H9 (cell line): Measurements from ENCODE around the gene GSTT2. TPM values are rescaled to one million over a fixed set of nuclear protein-coding genes. Genes with fewer than 3 reads are reported as not detected.

Source experiments
- DNase-seq: peaks from one replicate; pipeline ENCODE4 v3.0.0-alpha.2; 2017
- H2AFZ ChIP-seq: one replicate; pipeline ENCODE4 v1.6.1; 2013; ENCODE audit warnings: mild to moderate bottlenecking, low read length, control low read depth, moderate library complexity
- H2AK5ac ChIP-seq: 2 replicates; pipeline ENCODE4 v1.6.1; 2013; ENCODE audit warnings: low read length, control low read depth, mixed read lengths; ENCODE audit not compliant: insufficient read length
- H2BK120ac ChIP-seq: one replicate; pipeline ENCODE4 v1.6.1; 2013; ENCODE audit warnings: low read depth, mild to moderate bottlenecking, low read length, control low read depth, inconsistent platforms; ENCODE audit not compliant: poor library complexity, severe bottlenecking
- H2BK12ac ChIP-seq: 2 replicates; pipeline ENCODE4 v1.6.1; 2013; ENCODE audit warnings: low read length, control low read depth, mixed read lengths, low read depth; ENCODE audit not compliant: insufficient read length
- H2BK15ac ChIP-seq: 2 replicates; pipeline ENCODE4 v1.6.1; 2013; ENCODE audit warnings: low read depth, low read length, control low read depth
- H2BK20ac ChIP-seq: one replicate; pipeline ENCODE4 v1.6.1; 2013; ENCODE audit warnings: low read depth, mild to moderate bottlenecking, low read length, control low read depth, inconsistent platforms; ENCODE audit not compliant: poor library complexity, severe bottlenecking
- H2BK5ac ChIP-seq: 2 replicates; pipeline ENCODE4 v1.6.1; 2013; ENCODE audit warnings: low read length, control low read depth, mixed read lengths; ENCODE audit not compliant: insufficient read length
- H3K14ac ChIP-seq: 2 replicates; pipeline ENCODE4 v1.6.1; 2013; ENCODE audit warnings: low read length, control low read depth; ENCODE audit not compliant: insufficient read depth
- H3K18ac ChIP-seq: 2 replicates; pipeline ENCODE4 v1.6.1; 2013; ENCODE audit warnings: low read depth, mild to moderate bottlenecking, mixed read lengths, low read length, control low read depth; ENCODE audit not compliant: insufficient read length
- H3K23ac ChIP-seq: 2 replicates; pipeline ENCODE4 v1.6.1; 2013; ENCODE audit warnings: low read length, control low read depth, mixed read lengths, low read depth; ENCODE audit not compliant: insufficient read length
- H3K23me2 ChIP-seq: 2 replicates; pipeline ENCODE4 v1.6.1; 2013; ENCODE audit warnings: low read depth, mild to moderate bottlenecking, mixed read lengths, low read length, control low read depth; ENCODE audit not compliant: insufficient read length, poor library complexity, severe bottlenecking
- H3K27ac ChIP-seq: 2 replicates; pipeline ENCODE4 v1.5.1; 2013; ENCODE audit warnings: low read length, control low read depth, mixed read lengths, low read depth; ENCODE audit not compliant: insufficient read length
- H3K27me3 ChIP-seq: 2 replicates; pipeline ENCODE4 v1.6.1; 2013; ENCODE audit warnings: low read length, control low read depth, inconsistent platforms; ENCODE audit not compliant: insufficient read depth
- H3K4ac ChIP-seq: 2 replicates; pipeline ENCODE4 v1.6.1; 2013; ENCODE audit warnings: low read depth, mild to moderate bottlenecking, control low read depth, inconsistent platforms, low read length, moderate library complexity
- H3K4me1 ChIP-seq: 2 replicates; pipeline ENCODE4 v1.6.1; 2013; ENCODE audit warnings: low read length, control low read depth, inconsistent platforms; ENCODE audit not compliant: insufficient read depth
- H3K4me2 ChIP-seq: 2 replicates; pipeline ENCODE4 v1.6.1; 2013; ENCODE audit warnings: low read length, control low read depth, mixed read lengths; ENCODE audit not compliant: insufficient read length, insufficient read depth
- H3K56ac ChIP-seq: 2 replicates; pipeline ENCODE4 v1.6.1; 2013; ENCODE audit warnings: low read depth, mild to moderate bottlenecking, mixed read lengths, low read length, control low read depth; ENCODE audit not compliant: insufficient read length
- H3K79me1 ChIP-seq: 2 replicates; pipeline ENCODE4 v1.6.1; 2013; ENCODE audit warnings: low read depth, mild to moderate bottlenecking, moderate library complexity, low read length, control low read depth, inconsistent platforms; ENCODE audit not compliant: insufficient read depth, poor library complexity, severe bottlenecking
- H3K79me2 ChIP-seq: 2 replicates; pipeline ENCODE4 v1.6.1; 2013; ENCODE audit warnings: low read length, control low read depth, inconsistent platforms; ENCODE audit not compliant: insufficient read depth
- H3K9ac ChIP-seq: 2 replicates; pipeline ENCODE4 v1.6.1; 2013; ENCODE audit warnings: low read length, control low read depth, mixed read lengths; ENCODE audit not compliant: insufficient read length; ENCODE audit errors: extremely low read depth
- H3K9me3 ChIP-seq: one replicate; pipeline ENCODE4 v1.6.1; 2013; ENCODE audit warnings: low read depth, low read length, inconsistent platforms; ENCODE audit not compliant: control insufficient read depth
- H3T11ph ChIP-seq: one replicate; pipeline ENCODE4 v1.6.1; 2013; ENCODE audit warnings: mild to moderate bottlenecking, low read length, control low read depth, inconsistent platforms
- H4K20me1 ChIP-seq: one replicate; pipeline ENCODE4 v1.6.1; 2013; ENCODE audit not compliant: control insufficient read depth, insufficient read length, insufficient read depth
- H4K5ac ChIP-seq: 2 replicates; pipeline ENCODE4 v1.6.1; 2013; ENCODE audit warnings: low read depth, mild to moderate bottlenecking, mixed read lengths, low read length, control low read depth; ENCODE audit not compliant: insufficient read length
- H4K8ac ChIP-seq: replicated peaks from 2 replicates; pipeline ENCODE4 v1.6.1; 2013; ENCODE audit warnings: low read length, control low read depth, mixed read lengths, low read depth; ENCODE audit not compliant: insufficient read length
- H4K91ac ChIP-seq: 2 replicates; pipeline ENCODE4 v1.6.1; 2013; ENCODE audit warnings: low read depth, mild to moderate bottlenecking, moderate library complexity, mixed read lengths, low read length, control low read depth; ENCODE audit not compliant: insufficient read length
- H3K27ac Mint-ChIP-seq, 3 experiments: 2 replicates in 2 of 3; 3 replicates in 1 of 3; pipeline ENCODE4 v1.8.0; 2020 to 2021; ENCODE audit warnings: mixed read lengths in 3 of 3, mild to moderate bottlenecking in 1 of 3, moderate library complexity in 1 of 3
- H3K27me3 Mint-ChIP-seq: 2 replicates; pipeline ENCODE4 v1.8.0; 2021; ENCODE audit warnings: low read depth, mild to moderate bottlenecking, moderate library complexity, mixed read lengths
- H3K36me3 Mint-ChIP-seq, 3 experiments: 2 replicates in 2 of 3; 3 replicates in 1 of 3; pipeline ENCODE4 v1.8.0; 2020 to 2021; ENCODE audit warnings: low read depth in 3 of 3, mixed read lengths in 3 of 3; ENCODE audit not compliant: insufficient read depth in 1 of 3
- H3K4me1 Mint-ChIP-seq, 2 experiments: 2 replicates each; pipeline ENCODE4 v1.8.0; 2020; ENCODE audit warnings: mixed read lengths in 2 of 2
- H3K4me3 Mint-ChIP-seq, 2 experiments: 2 replicates in 1 of 2; 3 replicates in 1 of 2; pipeline ENCODE4 v1.8.0; 2020 to 2021; ENCODE audit warnings: mild to moderate bottlenecking in 2 of 2, mixed read lengths in 2 of 2, moderate library complexity in 1 of 2
- H3K9me3 Mint-ChIP-seq, 2 experiments: 2 replicates in 1 of 2; 3 replicates in 1 of 2; pipeline ENCODE4 v1.8.0; 2020; ENCODE audit warnings: mild to moderate bottlenecking in 2 of 2, mixed read lengths in 2 of 2, moderate library complexity in 1 of 2
- WGBS: extraction: QIAGEN DNeasy Blood & Tissue Kit; methylation state at CpG from one replicate; pipeline ENCODE4 v1.1.7; 2013; ENCODE audit warnings: missing lambda C conversion rate, low lambda C conversion rate, mixed read lengths; ENCODE audit not compliant: insufficient read length; ENCODE audit errors: extremely low coverage; 5-methylcytosine and 5-hydroxymethylcytosine counted together
- total RNA-seq: library from RNA; stranded (reverse); gene quantifications from 2 replicates; pipeline ENCODE4 v1.2.1, GENCODE V29; 2021
- TF ChIP-seq, protein P1 (sequence below): fragments of 200-600 bp; sonication (generic); conservative IDR thresholded peaks from 3 replicates; pipeline ENCODE4 v1.8.0; 2021; ENCODE audit warnings: antibody characterized with exemption, mild to moderate bottlenecking

GSTT2 gene
- total RNA-seq, 1 experiment from 2014 or later: 0.22 TPM

DNA sequence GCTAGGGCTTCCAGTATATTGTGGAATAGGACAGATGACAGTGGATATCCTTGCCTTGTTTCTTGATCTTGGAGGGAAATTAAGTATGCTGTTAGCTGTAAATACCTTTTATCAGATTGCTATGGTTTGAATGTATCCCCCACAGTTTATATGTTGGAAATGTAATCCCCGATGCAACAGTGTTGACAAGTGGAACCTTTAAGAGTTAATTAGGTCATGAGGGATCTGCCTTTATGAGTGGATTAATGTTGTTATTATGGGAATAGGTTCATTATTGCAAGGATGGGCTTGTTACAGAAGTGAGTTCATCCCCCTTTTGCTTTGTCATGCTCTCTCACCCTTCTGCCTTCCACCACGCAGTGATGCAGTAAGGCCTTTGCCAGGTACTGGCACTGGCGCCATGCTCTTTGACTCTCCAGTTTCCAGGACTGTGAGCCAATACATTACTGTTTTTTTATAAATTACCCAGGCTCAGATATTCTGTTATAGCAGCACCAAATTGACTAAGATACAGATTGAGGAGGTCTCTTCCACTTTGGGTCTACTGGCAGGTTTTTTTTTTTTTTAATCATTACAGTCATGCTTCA, 47.5 kb downstream of the GSTT2 start:
- Histone ChIP-seq H3K4me1 (no peaks in the 10 kb centered on the region), H2BK15ac (no peak overlapping the region), H2BK5ac (no peak overlapping the region), H4K91ac (no peak overlapping the region), H3K27me3 (no peaks in the 10 kb centered on the region), H3K79me2 (peaks cover 5% of the 10 kb centered on the region; the same call in 1 of the 2 replicates), H3K9ac (no peak overlapping the region), H3K27ac (no peak overlapping the region), H2AK5ac (no peak overlapping the region), H3K9me3 (no peaks in the 10 kb centered on the region), H3K56ac (no peak overlapping the region), H3K18ac (no peak overlapping the region), H3K4me2 (no peak overlapping the region), H4K20me1 (no peaks in the 10 kb centered on the region), H4K8ac (no peak overlapping the region), H3T11ph (no peak overlapping the region), H3K23me2 (no peaks in the 10 kb centered on the region), H2BK12ac (no peak overlapping the region), H2AFZ (no peak overlapping the region), H4K5ac (no peak overlapping the region), H3K4ac (no peak overlapping the region), H3K79me1 (peaks cover 3% of the 10 kb centered on the region), H3K14ac (no peak overlapping the region), H3K23ac (no peak overlapping the region), H2BK120ac (no peak overlapping the region), H2BK20ac (no peak overlapping the region)
- Mint-ChIP-seq H3K27ac (no peak overlapping the region; a peak in 1 of 7 replicates), H3K4me3 (no peak overlapping the region), H3K4me1 (peaks cover 3 to 12% of the 10 kb centered on the region in 2 experiments; a peak in 3 of 4 replicates), H3K36me3 (peaks cover 0 to 3% (median 0%) of the 10 kb centered on the region in 3 experiments; a peak in 2 of 7 replicates), H3K27me3 (no peaks in the 10 kb centered on the region), H3K9me3 (peaks cover 0 to 3% of the 10 kb centered on the region in 2 experiments; a peak in 3 of 5 replicates)
- DNase-seq: no peak
- TF ChIP-seq, protein P1, sequence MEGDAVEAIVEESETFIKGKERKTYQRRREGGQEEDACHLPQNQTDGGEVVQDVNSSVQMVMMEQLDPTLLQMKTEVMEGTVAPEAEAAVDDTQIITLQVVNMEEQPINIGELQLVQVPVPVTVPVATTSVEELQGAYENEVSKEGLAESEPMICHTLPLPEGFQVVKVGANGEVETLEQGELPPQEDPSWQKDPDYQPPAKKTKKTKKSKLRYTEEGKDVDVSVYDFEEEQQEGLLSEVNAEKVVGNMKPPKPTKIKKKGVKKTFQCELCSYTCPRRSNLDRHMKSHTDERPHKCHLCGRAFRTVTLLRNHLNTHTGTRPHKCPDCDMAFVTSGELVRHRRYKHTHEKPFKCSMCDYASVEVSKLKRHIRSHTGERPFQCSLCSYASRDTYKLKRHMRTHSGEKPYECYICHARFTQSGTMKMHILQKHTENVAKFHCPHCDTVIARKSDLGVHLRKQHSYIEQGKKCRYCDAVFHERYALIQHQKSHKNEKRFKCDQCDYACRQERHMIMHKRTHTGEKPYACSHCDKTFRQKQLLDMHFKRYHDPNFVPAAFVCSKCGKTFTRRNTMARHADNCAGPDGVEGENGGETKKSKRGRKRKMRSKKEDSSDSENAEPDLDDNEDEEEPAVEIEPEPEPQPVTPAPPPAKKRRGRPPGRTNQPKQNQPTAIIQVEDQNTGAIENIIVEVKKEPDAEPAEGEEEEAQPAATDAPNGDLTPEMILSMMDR: no peak
- WGBS: no CpG with 5 or more reads among the region's 3 CpGs
